Loucy (cell line): ENCODE data around the gene HOXA2.

Experiments used
- H2AFZ ChIP-seq: fragments of 200-600 bp; sonication (generic); 2 replicates; pipeline ENCODE4 v1.6.0; 2016; ENCODE audit warnings: antibody characterized with exemption, mild to moderate bottlenecking, low read length, moderate library complexity
- H3F3A ChIP-seq: fragments of 200-600 bp; 2 replicates; pipeline ENCODE4 v1.6.0; 2016; ENCODE audit warnings: antibody characterized with exemption, low read depth, mild to moderate bottlenecking
- H3K27me3 ChIP-seq: fragments of 200-600 bp; sonication (generic); 2 replicates; pipeline ENCODE4 v1.6.1; 2014; ENCODE audit warnings: low read length, mild to moderate bottlenecking; ENCODE audit not compliant: insufficient read depth, poor library complexity, severe bottlenecking
- H3K36me3 ChIP-seq: fragments of 200-600 bp; sonication (generic); 2 replicates; pipeline ENCODE4 v1.6.1; 2016; ENCODE audit warnings: low read length; ENCODE audit not compliant: insufficient read depth
- H3K4me1 ChIP-seq: fragments of 200-600 bp; sonication (generic); 2 replicates; pipeline ENCODE4 v1.5.1; 2014; ENCODE audit warnings: low read length, mild to moderate bottlenecking; ENCODE audit not compliant: insufficient read depth, poor library complexity, severe bottlenecking
- H3K4me2 ChIP-seq: fragments of 200-600 bp; sonication (generic); 2 replicates; pipeline ENCODE4 v1.6.0; 2014; ENCODE audit warnings: antibody characterized with exemption, low read length, low read depth, mild to moderate bottlenecking; ENCODE audit not compliant: poor library complexity, severe bottlenecking
- H3K4me3 ChIP-seq: fragments of 200-600 bp; sonication (generic); 2 replicates; pipeline ENCODE4 v1.5.1; 2014; ENCODE audit warnings: low read length, mild to moderate bottlenecking, mixed read lengths; ENCODE audit not compliant: poor library complexity, severe bottlenecking
- H3K79me2 ChIP-seq: fragments of 200-600 bp; sonication (generic); 2 replicates; pipeline ENCODE4 v1.6.1; 2014; ENCODE audit warnings: low read length; ENCODE audit not compliant: insufficient read depth
- H3K9ac ChIP-seq: fragments of 200-600 bp; sonication (generic); 2 replicates; pipeline ENCODE4 v1.6.0; 2014; ENCODE audit warnings: mild to moderate bottlenecking, low read depth, low read length, moderate library complexity; ENCODE audit not compliant: poor library complexity, severe bottlenecking
- H3K9me2 ChIP-seq: fragments of 200-600 bp; sonication (generic); replicated peaks from 2 replicates; pipeline ENCODE4 v1.6.1; 2016; ENCODE audit warnings: low read depth, low read length, mixed read lengths
- H3K9me3 ChIP-seq: fragments of 200-600 bp; sonication (generic); 2 replicates; pipeline ENCODE4 v1.6.1; 2014; ENCODE audit warnings: mild to moderate bottlenecking, antibody characterized with exemption, low read length, low read depth; ENCODE audit not compliant: insufficient read depth
- H4K20me1 ChIP-seq: fragments of 200-600 bp; sonication (generic); 2 replicates; pipeline ENCODE4 v1.6.0; 2014; ENCODE audit warnings: antibody characterized with exemption, low read length, mild to moderate bottlenecking; ENCODE audit not compliant: insufficient read depth, poor library complexity, severe bottlenecking
- EZH2phosphoT487 ChIP-seq: fragments of 200-600 bp; IDR thresholded peaks from 2 replicates; pipeline ENCODE4 v1.6.1; 2018; ENCODE audit warnings: antibody characterized with exemption, mild to moderate bottlenecking, moderate library complexity, borderline replicate concordance
- TF ChIP-seq, protein P1 (sequence below): fragments of 200-600 bp; sonication (generic); conservative IDR thresholded peaks from 2 replicates; pipeline ENCODE4 v1.5.1; 2014; ENCODE audit warnings: mild to moderate bottlenecking, antibody characterized with exemption, low read length

The HOXA2 gene

GRCh38 chr7:27118580-27118979 lies 16.1 kb upstream of the HOXA2 start:
- Histone ChIP-seq H4K20me1 (peaks cover 48% of the 10 kb centered on the region), H3K79me2 (peaks cover 95% of the 10 kb centered on the region), H3K4me2 (no peak overlapping the region), H3K27me3 (no peaks in the 10 kb centered on the region), H3K4me3 (no peak overlapping the region), H3K9ac (no peak overlapping the region), H2AFZ (no peak overlapping the region), H3K36me3 (peaks cover 90% of the 10 kb centered on the region; the same call in 1 of the 2 replicates), H3K9me2 (no peaks in the 10 kb centered on the region), H3K9me3 (no peaks in the 10 kb centered on the region), H3K4me1 (no peaks in the 10 kb centered on the region), H3F3A (no peaks in the 10 kb centered on the region)
- TF ChIP-seq EZH2phosphoT487 = no peak
- TF ChIP-seq, protein P1, sequence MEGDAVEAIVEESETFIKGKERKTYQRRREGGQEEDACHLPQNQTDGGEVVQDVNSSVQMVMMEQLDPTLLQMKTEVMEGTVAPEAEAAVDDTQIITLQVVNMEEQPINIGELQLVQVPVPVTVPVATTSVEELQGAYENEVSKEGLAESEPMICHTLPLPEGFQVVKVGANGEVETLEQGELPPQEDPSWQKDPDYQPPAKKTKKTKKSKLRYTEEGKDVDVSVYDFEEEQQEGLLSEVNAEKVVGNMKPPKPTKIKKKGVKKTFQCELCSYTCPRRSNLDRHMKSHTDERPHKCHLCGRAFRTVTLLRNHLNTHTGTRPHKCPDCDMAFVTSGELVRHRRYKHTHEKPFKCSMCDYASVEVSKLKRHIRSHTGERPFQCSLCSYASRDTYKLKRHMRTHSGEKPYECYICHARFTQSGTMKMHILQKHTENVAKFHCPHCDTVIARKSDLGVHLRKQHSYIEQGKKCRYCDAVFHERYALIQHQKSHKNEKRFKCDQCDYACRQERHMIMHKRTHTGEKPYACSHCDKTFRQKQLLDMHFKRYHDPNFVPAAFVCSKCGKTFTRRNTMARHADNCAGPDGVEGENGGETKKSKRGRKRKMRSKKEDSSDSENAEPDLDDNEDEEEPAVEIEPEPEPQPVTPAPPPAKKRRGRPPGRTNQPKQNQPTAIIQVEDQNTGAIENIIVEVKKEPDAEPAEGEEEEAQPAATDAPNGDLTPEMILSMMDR = no peak

- peaks cover 89% of the 10 kb centered on the region; the same call in 1 of the 2 replicates for H3K36me3 ChIP-seq
- H3K4me2 ChIP-seq = no peak overlapping the region
- H3K27me3 ChIP-seq = no peaks in the 10 kb centered on the region
- H3K4me1 ChIP-seq = no peaks in the 10 kb centered on the region
- H3K9me3 ChIP-seq = no peaks in the 10 kb centered on the region
- H4K20me1 ChIP-seq = peaks cover 51% of the 10 kb centered on the region
- peaks cover 94% of the 10 kb centered on the region for H3K79me2 ChIP-seq
- TF ChIP-seq, protein P1 = no peak
- TF ChIP-seq EZH2phosphoT487 = no peak
- H3K4me3 ChIP-seq = no peak overlapping the region
- H3K9ac ChIP-seq = no peak overlapping the region
- H2AFZ ChIP-seq = no peak overlapping the region
- no peaks in the 10 kb centered on the region for H3F3A ChIP-seq
- no peaks in the 10 kb centered on the region for H3K9me2 ChIP-seq
Observed at GRCh38 chr7:27117887-27118491, 15.5 kb upstream of the HOXA2 start.

- no peak overlapping the region for H3K4me2 ChIP-seq
- H3K4me3 ChIP-seq = no peak overlapping the region
- H3K27me3 ChIP-seq = no peaks in the 10 kb centered on the region
- no peak overlapping the region for H2AFZ ChIP-seq
- no peaks in the 10 kb centered on the region for H3K9me3 ChIP-seq
- H3F3A ChIP-seq = no peaks in the 10 kb centered on the region
- no peaks in the 10 kb centered on the region for H3K4me1 ChIP-seq
- H3K9ac ChIP-seq = no peak overlapping the region
- H3K79me2 ChIP-seq = peaks cover 94% of the 10 kb centered on the region
- peaks cover 53% of the 10 kb centered on the region for H4K20me1 ChIP-seq
- no peaks in the 10 kb centered on the region for H3K9me2 ChIP-seq
- peaks cover 89% of the 10 kb centered on the region; the same call in 1 of the 2 replicates for H3K36me3 ChIP-seq
- TF ChIP-seq EZH2phosphoT487 = no peak
- TF ChIP-seq, protein P1 = no peak
Observed at GRCh38 chr7:27116962-27117886, 14.7 kb upstream of the HOXA2 start.
